Liver (tissue), 9 donors: ENCODE results near the gene CCDC160. TPM values are rescaled to one million over a fixed set of nuclear protein-coding genes. Genes with fewer than 3 reads are reported as not detected.

ENCODE experiments used
- DNase-seq: peaks from one replicate; pipeline ENCODE4 v3.0.0-alpha.2; 2017; ENCODE audit warnings: low spot score
- H3K27ac ChIP-seq, 2 donors: one replicate each; pipeline ENCODE4 v1.7.0; 2013; ENCODE audit warnings: inconsistent platforms in 2 of 2, low read length in 2 of 2, control low read depth in 1 of 2, low read depth in 1 of 2, mild to moderate bottlenecking in 1 of 2
- H3K27me3 ChIP-seq, 4 donors: one replicate each; pipeline versions ENCODE4 v1.6.1 to v1.7.0; 2013; ENCODE audit warnings: low read length in 3 of 4, inconsistent platforms in 1 of 4, mild to moderate bottlenecking in 1 of 4, moderate library complexity in 1 of 4; ENCODE audit not compliant: control insufficient read depth in 4 of 4, insufficient read depth in 4 of 4
- H3K36me3 ChIP-seq, 4 donors: one replicate each; pipeline versions ENCODE4 v1.6.1 to v1.7.0; 2013; ENCODE audit warnings: low read length in 3 of 4, mild to moderate bottlenecking in 3 of 4, low read depth in 1 of 4, moderate library complexity in 1 of 4; ENCODE audit not compliant: control insufficient read depth in 4 of 4, insufficient read depth in 3 of 4
- H3K4me1 ChIP-seq, 4 donors: one replicate each; pipeline versions ENCODE4 v1.6.1 to v1.7.0; 2013; ENCODE audit warnings: low read length in 3 of 4, mild to moderate bottlenecking in 3 of 4, moderate library complexity in 1 of 4; ENCODE audit not compliant: control insufficient read depth in 4 of 4, insufficient read depth in 4 of 4
- H3K4me3 ChIP-seq, 3 donors: one replicate each; pipeline versions ENCODE4 v1.6.1 to v1.7.0; 2013; ENCODE audit warnings: low read length in 3 of 3, control low read depth in 1 of 3, low read depth in 1 of 3, mild to moderate bottlenecking in 1 of 3
- H3K9ac ChIP-seq, 2 donors: one replicate each; pipeline ENCODE4 v1.7.0; 2013; ENCODE audit warnings: low read length in 2 of 2, mild to moderate bottlenecking in 2 of 2, moderate library complexity in 2 of 2, control low read depth in 1 of 2, low read depth in 1 of 2
- H3K9me3 ChIP-seq, 4 donors: one replicate each; pipeline versions ENCODE4 v1.6.1 to v1.7.0; 2013; ENCODE audit warnings: low read length in 3 of 4; ENCODE audit not compliant: control insufficient read depth in 4 of 4
- CTCF ChIP-seq: fragments of 150-350 bp; IDR thresholded peaks from 2 replicates; pipeline ENCODE4 v1.5.1; 2017; ENCODE audit warnings: improper control_type of control experiment, low read depth, low read length; ENCODE audit not compliant: missing input control
- EGR1 ChIP-seq, 2 donors: IDR thresholded peaks; 2 replicates each; pipeline ENCODE4 v1.6.1; 2016 to 2018; ENCODE audit warnings: antibody characterized with exemption in 2 of 2, low read depth in 2 of 2
- FOXA1 ChIP-seq: IDR thresholded peaks from 2 replicates; pipeline ENCODE4 v1.6.1; 2016; ENCODE audit warnings: antibody characterized with exemption
- FOXA2 ChIP-seq: IDR thresholded peaks from 2 replicates; pipeline ENCODE4 v1.6.1; 2016; ENCODE audit warnings: antibody characterized with exemption
- GABPA ChIP-seq, 2 donors: IDR thresholded peaks in 1 of 2; conservative IDR thresholded peaks in 1 of 2; 2 replicates each; pipeline ENCODE4 v1.6.1; 2016; ENCODE audit warnings: antibody characterized with exemption in 2 of 2, mild to moderate bottlenecking in 1 of 2, moderate library complexity in 1 of 2
- HNF4A ChIP-seq, 2 donors: conservative IDR thresholded peaks; 2 replicates each; pipeline ENCODE4 v1.6.1; 2016; ENCODE audit warnings: antibody characterized with exemption in 2 of 2, mild to moderate bottlenecking in 2 of 2
- HNF4G ChIP-seq: IDR thresholded peaks from 2 replicates; pipeline ENCODE4 v1.6.1; 2016; ENCODE audit warnings: antibody characterized with exemption
- JUND ChIP-seq, 2 donors: IDR thresholded peaks; 2 replicates each; pipeline ENCODE4 v1.6.1; 2016; ENCODE audit warnings: antibody characterized with exemption in 2 of 2
- NR2F2 ChIP-seq: IDR thresholded peaks from 2 replicates; pipeline ENCODE4 v1.6.1; 2016; ENCODE audit warnings: antibody characterized with exemption
- RAD21 ChIP-seq, 2 donors: IDR thresholded peaks; 2 replicates each; pipeline ENCODE4 v1.6.1; 2016; ENCODE audit warnings: antibody characterized with exemption in 2 of 2, mild to moderate bottlenecking in 2 of 2
- RXRA ChIP-seq, 2 donors: IDR thresholded peaks; 2 replicates each; pipeline ENCODE4 v1.6.1; 2017 to 2018; ENCODE audit warnings: antibody characterized with exemption in 2 of 2, mild to moderate bottlenecking in 1 of 2
- SP1 ChIP-seq: IDR thresholded peaks from 2 replicates; pipeline ENCODE4 v1.6.1; 2018; ENCODE audit warnings: antibody characterized with exemption, mild to moderate bottlenecking
- TAF1 ChIP-seq: conservative IDR thresholded peaks from 2 replicates; pipeline ENCODE4 v1.6.1; 2016; ENCODE audit warnings: antibody characterized with exemption, mild to moderate bottlenecking
- YY1 ChIP-seq: IDR thresholded peaks from 2 replicates; pipeline ENCODE4 v1.6.1; 2016; ENCODE audit warnings: antibody characterized with exemption, mild to moderate bottlenecking
- ZBTB33 ChIP-seq: IDR thresholded peaks from 2 replicates; pipeline ENCODE4 v1.6.1; 2016; ENCODE audit warnings: antibody characterized with exemption
- WGBS: extraction: QIAGEN DNeasy Blood & Tissue Kit; methylation state at CpG from one replicate; pipeline ENCODE4 v1.1.7; 2013; 5-methylcytosine and 5-hydroxymethylcytosine counted together
- polyA plus RNA-seq, 2 donors: library from polyadenylated mRNA; stranded (reverse) in 1 of 2; unstranded in 1 of 2; fragments of 200-250 nt in 1 of 2; fragments of >200 nt in 1 of 2; fragmentation: Nextera tagmentation in 1 of 2; extraction: Ambion mirVana in 1 of 2; gene quantifications; one replicate each; pipeline versions ENCODE4 v1.2.1 to v1.2.3, GENCODE V29; 2013 to 2015
- total RNA-seq, 2 donors: library from RNA; depleted of rRNA; stranded (reverse); fragments of >200 nt; gene quantifications; one replicate each; pipeline ENCODE4 v1.2.3, GENCODE V29; 2014
- TF ChIP-seq, protein P1 (sequence below): IDR thresholded peaks from 2 replicates; pipeline ENCODE4 v1.6.1; 2016; ENCODE audit warnings: antibody characterized with exemption
- TF ChIP-seq, protein P2 (sequence below): IDR thresholded peaks from 2 replicates; pipeline ENCODE4 v1.6.1; 2016; ENCODE audit warnings: antibody characterized with exemption, mild to moderate bottlenecking
- TF ChIP-seq, protein P3 (sequence below): IDR thresholded peaks from 2 replicates; pipeline ENCODE4 v1.6.1; 2016; ENCODE audit warnings: antibody characterized with exemption
- donor health status: healthy.
- donor health status: healthy.
- donor health status: healthy.
- donor health status: healthy.
- donor health status: healthy.

The CCDC160 gene
- total and polyA plus RNA-seq, 4 donors: 0.05 to 0.17 TPM; not detected in 2

- no peaks in the 10 kb centered on the region for H3K4me1 ChIP-seq
- no peak for DNase-seq
- no peaks in the 10 kb centered on the region for H3K36me3 ChIP-seq
- no peak overlapping the region for H3K27ac ChIP-seq
- no peak overlapping the region for H3K9ac ChIP-seq
- TF ChIP-seq RAD21 (IDR thresholded peaks at IDR 0.05): no peak
- no peak for TF ChIP-seq TAF1
- no peak for TF ChIP-seq CTCF
- TF ChIP-seq FOXA1: no peak
- H3K4me3 ChIP-seq: no peak overlapping the region
- H3K9me3 ChIP-seq: no peaks in the 10 kb centered on the region
- 80% methylated on average over 3 of the region's 3 CpGs for WGBS
- H3K27me3 ChIP-seq: no peaks in the 10 kb centered on the region
Observed at GRCh38 chrX:134247492-134247891, 10.5 kb downstream of the CCDC160 start.

DNA sequence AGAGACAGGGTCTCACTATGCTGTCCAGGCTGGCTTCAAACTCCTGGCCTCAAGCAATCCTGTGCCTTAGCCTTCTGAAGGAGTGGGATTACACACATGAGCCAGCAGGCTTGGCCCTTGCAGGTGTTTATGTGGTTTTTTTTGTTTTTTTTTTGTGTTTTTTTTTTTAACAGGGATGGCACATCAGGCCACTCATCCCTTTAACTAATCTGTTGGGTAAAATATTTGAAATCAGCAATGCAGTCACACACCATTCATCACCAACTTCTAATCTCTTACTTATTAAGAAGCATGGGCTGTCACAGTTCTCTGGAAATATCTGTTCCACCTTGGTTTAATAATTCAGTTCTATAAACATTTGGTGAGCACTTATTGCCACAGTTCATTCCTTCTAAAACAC lies 12.3 kb downstream of the CCDC160 start:
- no peaks in the 10 kb centered on the region for H3K9me3 ChIP-seq
- H3K4me3 ChIP-seq: no peak overlapping the region
- no peak overlapping the region for H3K27ac ChIP-seq

More for the DNA sequence above, 12.3 kb downstream of the CCDC160 start:
- Histone ChIP-seq H3K36me3 (no peaks in the 10 kb centered on the region), H3K27me3 (no peaks in the 10 kb centered on the region), H3K4me1 (no peaks in the 10 kb centered on the region), H3K9ac (no peak overlapping the region)
- TF ChIP-seq YY1: no peak
- no peak for TF ChIP-seq FOXA2
- TF ChIP-seq NR2F2: no peak
- TF ChIP-seq, protein P1, sequence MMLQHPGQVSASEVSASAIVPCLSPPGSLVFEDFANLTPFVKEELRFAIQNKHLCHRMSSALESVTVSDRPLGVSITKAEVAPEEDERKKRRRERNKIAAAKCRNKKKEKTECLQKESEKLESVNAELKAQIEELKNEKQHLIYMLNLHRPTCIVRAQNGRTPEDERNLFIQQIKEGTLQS: no peak
- no peak for TF ChIP-seq JUND (IDR thresholded peaks at IDR 0.05)
- TF ChIP-seq SP1: no peak
- TF ChIP-seq, protein P2, sequence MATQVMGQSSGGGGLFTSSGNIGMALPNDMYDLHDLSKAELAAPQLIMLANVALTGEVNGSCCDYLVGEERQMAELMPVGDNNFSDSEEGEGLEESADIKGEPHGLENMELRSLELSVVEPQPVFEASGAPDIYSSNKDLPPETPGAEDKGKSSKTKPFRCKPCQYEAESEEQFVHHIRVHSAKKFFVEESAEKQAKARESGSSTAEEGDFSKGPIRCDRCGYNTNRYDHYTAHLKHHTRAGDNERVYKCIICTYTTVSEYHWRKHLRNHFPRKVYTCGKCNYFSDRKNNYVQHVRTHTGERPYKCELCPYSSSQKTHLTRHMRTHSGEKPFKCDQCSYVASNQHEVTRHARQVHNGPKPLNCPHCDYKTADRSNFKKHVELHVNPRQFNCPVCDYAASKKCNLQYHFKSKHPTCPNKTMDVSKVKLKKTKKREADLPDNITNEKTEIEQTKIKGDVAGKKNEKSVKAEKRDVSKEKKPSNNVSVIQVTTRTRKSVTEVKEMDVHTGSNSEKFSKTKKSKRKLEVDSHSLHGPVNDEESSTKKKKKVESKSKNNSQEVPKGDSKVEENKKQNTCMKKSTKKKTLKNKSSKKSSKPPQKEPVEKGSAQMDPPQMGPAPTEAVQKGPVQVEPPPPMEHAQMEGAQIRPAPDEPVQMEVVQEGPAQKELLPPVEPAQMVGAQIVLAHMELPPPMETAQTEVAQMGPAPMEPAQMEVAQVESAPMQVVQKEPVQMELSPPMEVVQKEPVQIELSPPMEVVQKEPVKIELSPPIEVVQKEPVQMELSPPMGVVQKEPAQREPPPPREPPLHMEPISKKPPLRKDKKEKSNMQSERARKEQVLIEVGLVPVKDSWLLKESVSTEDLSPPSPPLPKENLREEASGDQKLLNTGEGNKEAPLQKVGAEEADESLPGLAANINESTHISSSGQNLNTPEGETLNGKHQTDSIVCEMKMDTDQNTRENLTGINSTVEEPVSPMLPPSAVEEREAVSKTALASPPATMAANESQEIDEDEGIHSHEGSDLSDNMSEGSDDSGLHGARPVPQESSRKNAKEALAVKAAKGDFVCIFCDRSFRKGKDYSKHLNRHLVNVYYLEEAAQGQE: no peak
- TF ChIP-seq RXRA (IDR thresholded peaks at IDR 0.05): no peak
- no peak for TF ChIP-seq GABPA (IDR thresholded peaks at IDR 0.05 in 1 of 2, conservative IDR thresholded peaks at IDR 0.05 in 1 of 2)
- TF ChIP-seq, protein P3, sequence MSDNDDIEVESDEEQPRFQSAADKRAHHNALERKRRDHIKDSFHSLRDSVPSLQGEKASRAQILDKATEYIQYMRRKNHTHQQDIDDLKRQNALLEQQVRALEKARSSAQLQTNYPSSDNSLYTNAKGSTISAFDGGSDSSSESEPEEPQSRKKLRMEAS: no peak
- no peak for TF ChIP-seq CTCF
- TF ChIP-seq TAF1: no peak
- no peak for TF ChIP-seq FOXA1
- TF ChIP-seq HNF4G: no peak
- TF ChIP-seq ZBTB33: no peak
- TF ChIP-seq RAD21 (IDR thresholded peaks at IDR 0.05): no peak
- no peak for TF ChIP-seq EGR1 (IDR thresholded peaks at IDR 0.05; ENCODE audit: low read depth in 2 of 2)
- TF ChIP-seq HNF4A (conservative IDR thresholded peaks at IDR 0.05): no peak
- no peak for DNase-seq
